ENCODE measurements around the gene DRD5. TPM values are rescaled to one million over a fixed set of nuclear protein-coding genes. Genes with fewer than 3 reads are reported as not detected.
A peak's percentile ranks its signal among the peaks of the same experiment; 100 is the strongest.
"Not testable (repeated sequence)": the region's sequence is repeated elsewhere in the genome, so short reads cannot be mapped to it uniquely, and the experiment has no call there.

DRD5 gene
- polyA plus RNA-seq, 1 donor = 0.16 TPM

GRCh38 chr4:9769321-9769720 is 12.1 kb upstream of the DRD5 start:
- Histone ChIP-seq H3K36me3 (ENCODE audit: control insufficient read depth, insufficient read depth, low read length) (no peaks in the 10 kb centered on the region), H3K27ac (ENCODE audit: low read length) (no peak overlapping the region), H3K4me3 (ENCODE audit: low read length) (no peak overlapping the region), H3K9me3 (ENCODE audit: control insufficient read depth, low read depth, low read length) (no peaks in the 10 kb centered on the region), H3K27me3 (ENCODE audit: control insufficient read depth, insufficient read depth, low read length) (peaks cover 4% of the 10 kb centered on the region), H3K4me1 (ENCODE audit: control insufficient read depth, insufficient read depth, low read length) (no peaks in the 10 kb centered on the region)
- DNase-seq = no peak
- WGBS (ENCODE audit: insufficient coverage, low lambda C conversion rate) = no CpG with 5 or more reads among the region's 1 CpG

DNA sequence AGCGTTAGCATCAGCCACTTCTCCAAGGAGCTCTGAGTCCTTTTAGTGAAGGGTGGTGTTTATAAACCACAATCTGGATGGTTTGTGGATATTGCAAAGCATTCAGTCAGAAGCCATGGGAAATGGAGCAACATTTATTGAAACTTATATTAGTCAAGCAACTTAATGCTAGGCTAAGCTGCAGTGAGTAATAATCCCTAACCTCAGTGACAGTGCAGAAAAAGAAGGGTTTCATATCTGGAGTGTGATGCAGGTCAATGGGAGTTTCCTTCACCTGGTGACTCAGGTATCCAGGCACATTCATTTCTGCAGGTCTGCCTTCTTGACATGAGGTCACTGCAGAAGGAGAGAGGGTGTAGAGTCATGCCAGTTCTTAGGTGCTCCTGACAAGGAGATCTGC is 10.4 kb upstream of the DRD5 start:
- Histone ChIP-seq H3K27ac (ENCODE audit: low read length) (no peak overlapping the region), H3K4me3 (ENCODE audit: low read length) (no peak overlapping the region), H3K4me1 (ENCODE audit: control insufficient read depth, insufficient read depth, low read length) (no peaks in the 10 kb centered on the region), H3K9me3 (ENCODE audit: control insufficient read depth, low read depth, low read length) (no peaks in the 10 kb centered on the region), H3K36me3 (ENCODE audit: control insufficient read depth, insufficient read depth, low read length) (no peaks in the 10 kb centered on the region), H3K27me3 (ENCODE audit: control insufficient read depth, insufficient read depth, low read length) (peaks cover 4% of the 10 kb centered on the region)
- no peak for DNase-seq
- WGBS (ENCODE audit: insufficient coverage, low lambda C conversion rate) = no CpG with 5 or more reads among the region's 1 CpG

DNA sequence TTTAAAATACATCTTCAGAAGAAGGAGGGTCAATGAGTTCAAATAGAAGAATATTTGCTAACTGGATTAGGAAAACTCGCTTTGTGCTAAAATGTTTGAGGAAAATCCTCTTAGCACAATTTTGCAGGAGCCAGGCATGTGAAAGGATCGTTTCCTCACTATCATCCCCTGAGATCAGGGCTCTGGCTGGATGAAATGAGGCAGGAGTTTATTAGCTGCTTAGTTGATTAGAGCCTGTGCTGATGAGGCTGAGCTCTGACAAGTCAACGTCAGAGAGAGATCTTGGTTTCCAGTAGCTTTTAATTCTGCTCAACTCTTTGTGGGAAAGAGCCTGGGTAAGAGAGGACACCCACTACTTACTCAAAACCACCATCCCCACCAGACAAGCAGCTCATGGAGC is 8.0 kb upstream of the DRD5 start:
- H3K27me3 ChIP-seq (ENCODE audit: control insufficient read depth, insufficient read depth, low read length) = peaks cover 5% of the 10 kb centered on the region
- H3K4me1 ChIP-seq (ENCODE audit: control insufficient read depth, insufficient read depth, low read length) = no peaks in the 10 kb centered on the region
- no peak overlapping the region for H3K27ac ChIP-seq (ENCODE audit: low read length)
- WGBS (ENCODE audit: insufficient coverage, low lambda C conversion rate) = no CpG with 5 or more reads among the region's 3 CpGs
- H3K9me3 ChIP-seq (ENCODE audit: control insufficient read depth, low read depth, low read length) = no peaks in the 10 kb centered on the region
- no peak for DNase-seq
- no peaks in the 10 kb centered on the region for H3K36me3 ChIP-seq (ENCODE audit: control insufficient read depth, insufficient read depth, low read length)
- H3K4me3 ChIP-seq (ENCODE audit: low read length) = no peak overlapping the region

GRCh38 chr4:9782136-9782436 is 652 bp downstream of the DRD5 start:
- WGBS (ENCODE audit: insufficient coverage, low lambda C conversion rate) = no CpG with 5 or more reads among the region's 22 CpGs
- Histone ChIP-seq H3K36me3 (ENCODE audit: control insufficient read depth, insufficient read depth, low read length) (no peaks in the 10 kb centered on the region), H3K9me3 (ENCODE audit: control insufficient read depth, low read depth, low read length) (peaks cover 13% of the 10 kb centered on the region), H3K27me3 (ENCODE audit: control insufficient read depth, insufficient read depth, low read length) (peaks cover 37% of the 10 kb centered on the region), H3K27ac (ENCODE audit: low read length) (no peak overlapping the region), H3K4me3 (ENCODE audit: low read length) (no peak overlapping the region), H3K4me1 (ENCODE audit: control insufficient read depth, insufficient read depth, low read length) (no peaks in the 10 kb centered on the region)
- no peak for DNase-seq

DNA sequence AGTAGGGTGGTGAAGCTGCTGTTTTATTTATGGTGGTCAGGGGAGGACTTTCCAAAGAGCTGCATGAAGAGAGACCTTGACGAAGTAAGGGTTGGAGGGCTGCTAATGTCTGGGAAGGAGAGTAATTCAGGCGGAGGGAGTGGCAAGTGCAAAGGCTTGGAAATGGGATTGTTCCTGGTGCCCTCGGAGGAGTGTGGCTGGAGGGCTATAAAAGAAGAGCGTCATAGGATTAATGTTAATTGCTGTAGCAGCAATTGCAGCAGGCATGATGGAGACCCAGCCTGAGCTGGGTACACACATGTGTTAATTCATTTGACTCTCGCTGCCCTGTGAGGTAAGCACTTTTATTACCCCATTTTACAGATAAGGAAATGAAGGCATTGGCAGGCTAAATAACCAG is 4.5 kb downstream of the DRD5 start:
- H3K4me3 ChIP-seq (ENCODE audit: low read length); H3K27ac ChIP-seq (ENCODE audit: low read length); H3K36me3 ChIP-seq (ENCODE audit: control insufficient read depth, insufficient read depth, low read length); H3K4me1 ChIP-seq (ENCODE audit: control insufficient read depth, insufficient read depth, low read length): not testable (repeated sequence)
- peak; percentile 23 to 67 for DNase-seq
- WGBS (ENCODE audit: insufficient coverage, low lambda C conversion rate) = no CpG with 5 or more reads among the region's 5 CpGs
- peaks cover 13% of the 10 kb centered on the region for H3K9me3 ChIP-seq (ENCODE audit: control insufficient read depth, low read depth, low read length)
- H3K27me3 ChIP-seq (ENCODE audit: control insufficient read depth, insufficient read depth, low read length) = peaks cover 21% of the 10 kb centered on the region

DNA sequence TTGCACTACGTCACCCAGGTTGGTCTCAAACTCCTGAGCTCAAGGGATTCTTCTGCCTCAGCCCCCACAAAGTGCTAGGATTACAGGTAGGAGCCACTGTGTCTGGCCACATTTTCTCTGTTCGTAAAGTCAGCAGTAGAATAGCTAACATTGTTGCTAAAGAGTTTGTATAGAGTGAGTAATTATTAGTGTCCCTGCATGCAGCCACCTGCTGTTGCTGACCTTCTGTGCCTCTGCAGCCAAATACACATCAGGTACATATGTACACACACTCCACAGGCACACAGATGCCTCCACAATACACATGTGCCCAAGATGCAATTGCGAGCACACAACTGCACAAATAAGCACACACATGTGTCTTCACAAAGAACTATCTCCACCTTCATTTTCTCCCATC is 10.9 kb downstream of the DRD5 start:
- no peak overlapping the region for H3K4me3 ChIP-seq (ENCODE audit: low read length)
- H3K36me3 ChIP-seq (ENCODE audit: control insufficient read depth, insufficient read depth, low read length) = no peaks in the 10 kb centered on the region
- no peaks in the 10 kb centered on the region for H3K9me3 ChIP-seq (ENCODE audit: control insufficient read depth, low read depth, low read length)
- no peak for DNase-seq
- no peaks in the 10 kb centered on the region for H3K4me1 ChIP-seq (ENCODE audit: control insufficient read depth, insufficient read depth, low read length)
- H3K27ac ChIP-seq (ENCODE audit: low read length) = no peak overlapping the region
- no peaks in the 10 kb centered on the region for H3K27me3 ChIP-seq (ENCODE audit: control insufficient read depth, insufficient read depth, low read length)
- WGBS (ENCODE audit: insufficient coverage, low lambda C conversion rate) = no CpG with 5 or more reads among the region's 3 CpGs

DNA sequence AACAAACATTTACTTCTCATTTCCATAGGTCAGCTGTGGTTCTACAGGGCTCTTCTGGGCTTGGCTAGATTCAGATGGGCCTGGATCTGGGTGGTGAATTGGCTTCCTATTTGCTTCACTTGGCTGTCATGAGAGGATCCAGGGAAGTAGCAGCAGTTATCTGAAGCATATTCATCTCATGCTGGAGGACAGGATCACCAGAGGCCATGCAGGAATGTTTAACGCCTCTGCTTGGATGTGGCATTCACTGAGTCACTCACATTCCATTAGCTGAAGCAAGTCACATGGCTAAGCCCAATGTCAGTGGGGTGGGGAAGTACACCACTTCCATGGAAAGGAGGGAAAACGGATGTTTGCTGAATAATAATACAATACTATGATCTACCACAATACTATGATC is 15.2 kb downstream of the DRD5 start:
- not testable (repeated sequence) for DNase-seq; H3K27ac ChIP-seq (ENCODE audit: low read length); H3K27me3 ChIP-seq (ENCODE audit: control insufficient read depth, insufficient read depth, low read length); H3K36me3 ChIP-seq (ENCODE audit: control insufficient read depth, insufficient read depth, low read length); H3K4me3 ChIP-seq (ENCODE audit: low read length); H3K4me1 ChIP-seq (ENCODE audit: control insufficient read depth, insufficient read depth, low read length); H3K9me3 ChIP-seq (ENCODE audit: control insufficient read depth, low read depth, low read length)
- WGBS (ENCODE audit: insufficient coverage, low lambda C conversion rate) = no CpG with 5 or more reads among the region's 2 CpGs

GRCh38 chr4:9800848-9801247 is 19.4 kb downstream of the DRD5 start:
- no CpG with 5 or more reads among the region's 4 CpGs for WGBS (ENCODE audit: insufficient coverage, low lambda C conversion rate)

DNA sequence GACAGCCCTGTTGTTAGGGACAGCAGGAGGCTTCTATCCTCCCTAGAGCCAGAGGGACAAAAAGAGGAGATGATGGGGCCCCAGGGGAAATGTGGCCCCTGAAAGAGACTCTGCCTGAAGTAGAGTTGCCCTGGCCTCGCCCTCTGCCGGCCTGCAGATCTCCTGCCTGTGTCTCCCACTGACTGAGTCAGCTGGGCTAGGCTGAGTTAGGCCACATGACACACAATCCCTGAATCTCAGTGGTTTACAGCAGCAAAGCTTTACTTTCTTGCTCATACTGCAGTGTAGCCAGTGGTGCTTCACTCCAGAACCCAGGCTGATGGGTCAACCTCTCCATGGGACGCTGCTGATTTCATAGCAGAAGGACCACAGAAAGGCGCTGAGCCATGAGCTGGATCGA is 23.5 kb downstream of the DRD5 start:
- no CpG with 5 or more reads among the region's 5 CpGs for WGBS (ENCODE audit: insufficient coverage, low lambda C conversion rate)
- DNase-seq = no peak
- no peak overlapping the region for H3K4me3 ChIP-seq (ENCODE audit: low read length)

More at GRCh38 chr4:9800848-9801247, 19.4 kb downstream of the DRD5 start:
- Histone ChIP-seq H3K4me1 (ENCODE audit: control insufficient read depth, insufficient read depth, low read length) (no peaks in the 10 kb centered on the region), H3K27ac (ENCODE audit: low read length) (no peak overlapping the region), H3K27me3 (ENCODE audit: control insufficient read depth, insufficient read depth, low read length) (no peaks in the 10 kb centered on the region), H3K9me3 (ENCODE audit: control insufficient read depth, low read depth, low read length) (no peaks in the 10 kb centered on the region), H3K4me3 (ENCODE audit: low read length) (no peak overlapping the region), H3K36me3 (ENCODE audit: control insufficient read depth, insufficient read depth, low read length) (no peaks in the 10 kb centered on the region)
- DNase-seq = no peak

GRCh38 chr4:9808077-9808476 is 26.6 kb downstream of the DRD5 start:
- no peaks in the 10 kb centered on the region for H3K9me3 ChIP-seq (ENCODE audit: control insufficient read depth, low read depth, low read length)
- no peak overlapping the region for H3K4me3 ChIP-seq (ENCODE audit: low read length)
- H3K27me3 ChIP-seq (ENCODE audit: control insufficient read depth, insufficient read depth, low read length) = no peaks in the 10 kb centered on the region
- DNase-seq = no peak
- H3K4me1 ChIP-seq (ENCODE audit: control insufficient read depth, insufficient read depth, low read length) = no peaks in the 10 kb centered on the region
- H3K36me3 ChIP-seq (ENCODE audit: control insufficient read depth, insufficient read depth, low read length) = peaks cover 2% of the 10 kb centered on the region
- 67% methylated on average over 1 of the region's 5 CpGs for WGBS (ENCODE audit: insufficient coverage, low lambda C conversion rate)
- no peak overlapping the region for H3K27ac ChIP-seq (ENCODE audit: low read length)

More for the DNA sequence above, 23.5 kb downstream of the DRD5 start:
- no peaks in the 10 kb centered on the region for H3K4me1 ChIP-seq (ENCODE audit: control insufficient read depth, insufficient read depth, low read length)
- no peaks in the 10 kb centered on the region for H3K27me3 ChIP-seq (ENCODE audit: control insufficient read depth, insufficient read depth, low read length)
- no peaks in the 10 kb centered on the region for H3K9me3 ChIP-seq (ENCODE audit: control insufficient read depth, low read depth, low read length)
- no peak overlapping the region for H3K27ac ChIP-seq (ENCODE audit: low read length)
- peaks cover 2% of the 10 kb centered on the region for H3K36me3 ChIP-seq (ENCODE audit: control insufficient read depth, insufficient read depth, low read length)

- H3K4me1 ChIP-seq (ENCODE audit: control insufficient read depth, insufficient read depth, low read length) = no peaks in the 10 kb centered on the region
- H3K9me3 ChIP-seq (ENCODE audit: control insufficient read depth, low read depth, low read length) = no peaks in the 10 kb centered on the region
- H3K27me3 ChIP-seq (ENCODE audit: control insufficient read depth, insufficient read depth, low read length) = no peaks in the 10 kb centered on the region
- peaks cover 2% of the 10 kb centered on the region for H3K36me3 ChIP-seq (ENCODE audit: control insufficient read depth, insufficient read depth, low read length)
- WGBS (ENCODE audit: insufficient coverage, low lambda C conversion rate) = 100% methylated on average over 1 of the region's 3 CpGs
- H3K4me3 ChIP-seq (ENCODE audit: low read length) = no peak overlapping the region
- H3K27ac ChIP-seq (ENCODE audit: low read length) = no peak overlapping the region
- DNase-seq = no peak
Measured at GRCh38 chr4:9811806-9812205, 30.4 kb downstream of the DRD5 start.

Data from large intestine (tissue), 3 donors.